ENCODE measurements around the gene IFNA6. TPM values are rescaled to one million over a fixed set of nuclear protein-coding genes. Genes with fewer than 3 reads are reported as not detected.

IFNA6 gene
- total RNA-seq, result not detected

DNA sequence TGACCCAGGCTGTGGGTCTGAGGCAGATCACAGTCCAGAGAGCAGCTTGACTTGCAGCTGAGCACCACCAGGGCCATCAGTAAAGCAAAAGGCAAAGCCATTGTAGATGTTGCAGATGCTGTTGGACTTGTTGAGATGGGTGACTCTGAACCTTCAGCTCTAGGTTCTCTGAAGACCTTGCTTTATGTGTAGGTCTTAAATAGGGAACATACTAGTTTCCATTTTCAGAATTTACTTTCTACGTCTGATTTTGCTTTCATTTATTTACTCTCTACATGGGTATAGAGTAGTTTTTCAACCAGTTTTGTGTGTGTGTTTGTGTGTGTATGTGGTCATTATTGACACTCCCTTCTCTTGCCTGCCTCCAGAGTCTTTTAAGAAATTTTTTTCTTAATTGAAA is at the start of gene IFNA6:
IFNA6 (minus strand) TSS at position 101 of the 400 bp plus-strand sequence; CDS start at position 101, 0 bp downstream.

DNA sequence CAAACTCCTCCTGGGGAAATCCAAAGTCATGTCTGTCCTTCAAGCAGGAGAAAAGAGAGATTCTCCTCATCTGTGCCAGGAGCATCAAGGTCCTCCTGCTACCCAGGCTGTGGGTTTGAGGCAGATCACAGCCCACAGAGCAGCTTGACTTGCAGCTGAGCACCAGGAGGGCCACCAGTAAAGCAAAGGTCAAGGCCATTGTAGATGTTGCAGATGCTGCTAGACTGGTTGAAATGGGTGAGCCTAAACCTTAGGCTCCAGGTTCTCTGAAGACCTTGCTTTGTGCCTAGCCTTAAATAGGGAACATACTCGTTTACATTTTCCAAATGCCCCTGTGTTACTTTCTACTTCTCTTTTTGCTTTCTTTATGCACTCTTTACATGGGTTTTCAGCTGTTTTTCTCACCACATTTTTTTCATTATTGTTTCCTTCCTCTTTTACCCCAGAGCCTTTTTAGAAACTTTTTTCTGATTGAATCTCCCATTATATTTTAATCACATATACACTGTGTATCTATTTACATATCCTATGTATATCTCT is 34.5 kb upstream of the IFNA6 start, which contains the start of gene IFNA2:
IFNA2 (minus strand) TSS at position 268 of the 540 bp plus-strand sequence; CDS start at position 199, 69 bp downstream.

DNA sequence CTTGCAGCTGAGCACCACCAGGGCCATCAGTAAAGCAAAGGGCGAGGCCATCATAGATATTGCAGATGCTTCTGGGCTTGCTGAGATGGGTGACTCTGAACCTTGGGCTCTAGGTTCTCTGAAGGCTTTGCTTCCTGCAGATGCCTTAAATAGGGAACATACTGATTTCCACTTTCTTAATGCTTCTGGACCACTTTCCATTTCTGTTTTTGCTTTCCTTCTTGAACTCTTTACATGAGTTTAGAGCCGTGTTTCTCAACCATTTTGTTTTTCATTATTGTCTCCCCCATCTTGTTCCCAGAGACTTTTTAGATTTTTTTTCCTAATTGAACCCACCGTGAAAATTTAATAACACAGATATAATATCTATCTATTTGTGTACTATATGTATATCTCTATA is 17.3 kb upstream of the IFNA6 start, which contains the start of gene IFNA13:
IFNA13 (minus strand) TSS at position 101 of the 400 bp plus-strand sequence; CDS start at position 54, 47 bp downstream.

DNA sequence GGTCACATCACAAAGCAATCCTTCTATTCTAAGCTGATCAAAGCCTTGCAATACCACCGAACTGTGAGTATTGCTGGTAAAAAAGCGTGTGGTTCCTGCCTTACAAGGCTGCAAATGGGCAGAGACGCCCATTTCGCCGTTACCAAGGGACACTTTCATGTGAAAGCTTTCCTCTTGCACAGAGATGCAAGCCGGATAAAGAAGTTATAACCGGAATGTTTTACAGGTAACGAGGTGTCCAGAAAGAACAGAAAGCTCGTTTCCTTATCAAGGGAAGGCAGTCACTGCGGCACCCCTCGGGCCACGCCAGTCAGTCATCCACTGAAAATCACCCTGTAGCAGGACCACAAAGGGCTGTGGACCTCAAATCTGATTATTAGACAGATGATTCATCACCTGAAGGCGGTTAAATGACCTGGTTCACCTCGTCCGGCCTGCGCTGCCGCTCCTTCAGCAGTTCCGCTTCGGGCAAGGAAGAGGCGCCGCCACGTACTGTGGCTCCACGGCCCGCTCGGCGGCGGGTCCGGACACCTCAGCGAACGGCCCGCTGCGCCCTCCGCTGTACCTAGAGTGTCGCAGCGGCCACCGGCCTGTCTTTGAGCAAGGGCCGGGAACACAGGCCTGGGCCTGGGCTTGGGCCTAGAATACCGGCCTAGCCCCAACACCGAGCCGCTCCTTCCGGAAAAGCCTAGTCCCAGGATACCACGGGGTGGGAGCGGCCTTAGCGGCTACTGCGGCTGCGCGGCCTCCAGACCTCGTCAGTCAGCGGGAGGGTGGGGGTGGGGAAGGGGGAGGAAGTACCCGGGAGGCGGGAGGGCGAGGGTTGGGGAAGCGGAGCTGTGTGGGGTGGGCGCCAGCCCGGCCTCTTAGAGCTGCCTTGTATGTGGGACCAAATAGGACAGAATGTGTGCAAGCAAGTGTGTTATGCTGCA is 15.7 kb downstream of the IFNA6 start, which contains the start of gene KLHL9:
KLHL9 (minus strand) TSS at position 704 of the 932 bp plus-strand sequence; CDS start at position 159, 545 bp downstream.

DNA sequence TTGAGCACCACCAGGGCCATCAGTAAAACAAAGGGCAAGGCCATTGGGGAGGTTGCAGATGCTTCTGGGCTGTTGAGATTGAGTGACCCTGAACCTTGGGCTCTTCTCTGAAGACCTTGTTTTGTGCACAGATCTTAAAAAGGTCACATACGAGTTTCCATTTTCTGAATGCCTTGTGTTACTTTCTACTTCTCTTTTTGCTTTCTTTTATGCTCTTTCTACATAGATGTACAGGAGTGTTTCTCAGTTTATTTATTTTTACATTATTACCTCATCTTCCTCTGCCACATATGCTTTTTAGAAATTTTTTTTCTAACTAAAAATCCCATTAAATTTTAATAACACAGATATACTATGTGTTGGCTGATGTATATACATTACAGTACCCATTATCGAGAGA is 45.5 kb downstream of the IFNA6 start, which contains the start of gene IFNA5:
IFNA5 (minus strand) TSS at position 101 of the 400 bp plus-strand sequence; CDS start at position 44, 57 bp downstream.

Other genes with a start within 250 kb of the IFNA6 start
- gene IFNW1, start 209.1 kb downstream of the IFNA6 start, total RNA-seq, result not detected
- gene IFNA21, start 184.2 kb downstream of the IFNA6 start, total RNA-seq, result not detected
- not detected for gene IFNA4, start 163.3 kb downstream of the IFNA6 start, total RNA-seq
- not detected for gene IFNA7, start 148.7 kb downstream of the IFNA6 start, total RNA-seq
- gene IFNA10, start 143.7 kb downstream of the IFNA6 start, total RNA-seq, result not detected
- gene IFNA16, start 133.6 kb downstream of the IFNA6 start, total RNA-seq, result not detected
- not detected for gene IFNA17, start 122.7 kb downstream of the IFNA6 start, total RNA-seq
- not detected for gene IFNA14, start 110.9 kb downstream of the IFNA6 start, total RNA-seq
- not detected for gene IFNA5, start 45.6 kb downstream of the IFNA6 start, total RNA-seq
- gene KLHL9, start 15.5 kb downstream of the IFNA6 start, total RNA-seq, result 10 to 100 TPM; 19.3 to 20.4 TPM
- gene IFNA13, start 17.2 kb upstream of the IFNA6 start, total RNA-seq, result not detected
- not detected for gene IFNA2, start 34.5 kb upstream of the IFNA6 start, total RNA-seq
- not detected for gene IFNA8, start 58.2 kb upstream of the IFNA6 start, total RNA-seq
- gene IFNA1, start 89.6 kb upstream of the IFNA6 start, total RNA-seq, result not detected
- gene IFNE, start 131.4 kb upstream of the IFNA6 start, total RNA-seq, result not detected